T-helper 2 cell treated with Interferon-gamma antibody and Interleukin-4, amounts not matched to agents 100 ng/mL and 5 ng/mL, for 36 hours (primary cell): Measurements from ENCODE around the gene SLC4A3. TPM values are rescaled to one million over a fixed set of nuclear protein-coding genes. Genes with fewer than 3 reads are reported as not detected.

Source experiments
- intact Hi-C: fragments of 100-400 bp; cut with micrococcal nuclease; formaldehyde crosslinking; loops from one replicate; pipeline ENCODE4 v1.15.1; 2023
- total RNA-seq: library from RNA; stranded (reverse); gene quantifications from 2 replicates; pipeline ENCODE4 v1.2.3, GENCODE V29; 2022

SLC4A3 gene
- total RNA-seq = not detected in 2 replicates

- intact Hi-C loops = no loop called here
These were observed at the start of gene SLC4A3 for GRCh38 chr2:219627103-219628100. Gene SLC4A3 (plus strand): TSS chr2:219627630. CDS start chr2:219627993, 363 bp downstream.

GRCh38 chr2:219578811-219579613 lies 48.4 kb upstream of the SLC4A3 start:
- intact Hi-C loops = no loop called here

- intact Hi-C loops = no loop called here
These were observed 46.1 kb upstream of the SLC4A3 start for GRCh38 chr2:219581346-219581745.

- intact Hi-C loops = no loop called here
These were observed 36.3 kb upstream of the SLC4A3 start for GRCh38 chr2:219591091-219591490.

- intact Hi-C loops = no loop called here
These were observed 34.7 kb upstream of the SLC4A3 start for GRCh38 chr2:219592736-219593135.

- intact Hi-C loops = no loop called here
These were observed 34.3 kb upstream of the SLC4A3 start for GRCh38 chr2:219593154-219593553.

- intact Hi-C loops = loop anchor here (5.0 kb wide), 2 partner anchors 418 to 1378 kb away; partner anchors contain the start of genes ARPC2, CNPPD1 and RETREG2
These were observed 32.2 kb upstream of the SLC4A3 start for GRCh38 chr2:219595256-219595655.

GRCh38 chr2:219596954-219597551 lies 30.4 kb upstream of the SLC4A3 start:
- intact Hi-C loops = loop anchor here (1.0 to 5.0 kb wide), 7 partner anchors 45 to 1380 kb away; partner anchors contain the start of genes ARPC2, CHPF, CNPPD1 and GLB1L

- intact Hi-C loops = loop anchor here (1.0 to 5.0 kb wide), 8 partner anchors 45 to 1380 kb away; partner anchors contain the start of genes ARPC2, CHPF, CNPPD1 and GLB1L
These were observed 29.7 kb upstream of the SLC4A3 start, which contains the start of gene STK11IP for GRCh38 chr2:219597552-219598307. Gene STK11IP (plus strand): TSS chr2:219597857. CDS start chr2:219598120, 263 bp downstream.

- intact Hi-C loops = loop anchor here (2.0 to 5.0 kb wide), 3 partner anchors 44 to 1381 kb away; partner anchors contain the start of genes ARPC2, CNPPD1 and RETREG2
These were observed 28.9 kb upstream of the SLC4A3 start for GRCh38 chr2:219598308-219599078.

GRCh38 chr2:219603771-219604170 lies 23.7 kb upstream of the SLC4A3 start:
- intact Hi-C loops = no loop called here

GRCh38 chr2:219605607-219605954 lies 21.8 kb upstream of the SLC4A3 start:
- intact Hi-C loops = no loop called here

- intact Hi-C loops = no loop called here
These were observed 19.5 kb upstream of the SLC4A3 start for GRCh38 chr2:219607931-219608330.

GRCh38 chr2:219608399-219608964 lies 18.9 kb upstream of the SLC4A3 start:
- intact Hi-C loops = no loop called here

GRCh38 chr2:219609149-219609750 lies 18.2 kb upstream of the SLC4A3 start:
- intact Hi-C loops = no loop called here

GRCh38 chr2:219611306-219611705 lies 16.1 kb upstream of the SLC4A3 start:
- intact Hi-C loops = no loop called here

GRCh38 chr2:219611866-219612576 lies 15.4 kb upstream of the SLC4A3 start:
- intact Hi-C loops = no loop called here
